HS-27A (cell line): Measurements from ENCODE around the gene NR4A1.

Experiments used
- DNase-seq: peaks from one replicate; pipeline ENCODE4 v3.0.0-alpha.2; 2012; ENCODE audit warnings: low read depth, missing footprints

NR4A1 gene

DNA sequence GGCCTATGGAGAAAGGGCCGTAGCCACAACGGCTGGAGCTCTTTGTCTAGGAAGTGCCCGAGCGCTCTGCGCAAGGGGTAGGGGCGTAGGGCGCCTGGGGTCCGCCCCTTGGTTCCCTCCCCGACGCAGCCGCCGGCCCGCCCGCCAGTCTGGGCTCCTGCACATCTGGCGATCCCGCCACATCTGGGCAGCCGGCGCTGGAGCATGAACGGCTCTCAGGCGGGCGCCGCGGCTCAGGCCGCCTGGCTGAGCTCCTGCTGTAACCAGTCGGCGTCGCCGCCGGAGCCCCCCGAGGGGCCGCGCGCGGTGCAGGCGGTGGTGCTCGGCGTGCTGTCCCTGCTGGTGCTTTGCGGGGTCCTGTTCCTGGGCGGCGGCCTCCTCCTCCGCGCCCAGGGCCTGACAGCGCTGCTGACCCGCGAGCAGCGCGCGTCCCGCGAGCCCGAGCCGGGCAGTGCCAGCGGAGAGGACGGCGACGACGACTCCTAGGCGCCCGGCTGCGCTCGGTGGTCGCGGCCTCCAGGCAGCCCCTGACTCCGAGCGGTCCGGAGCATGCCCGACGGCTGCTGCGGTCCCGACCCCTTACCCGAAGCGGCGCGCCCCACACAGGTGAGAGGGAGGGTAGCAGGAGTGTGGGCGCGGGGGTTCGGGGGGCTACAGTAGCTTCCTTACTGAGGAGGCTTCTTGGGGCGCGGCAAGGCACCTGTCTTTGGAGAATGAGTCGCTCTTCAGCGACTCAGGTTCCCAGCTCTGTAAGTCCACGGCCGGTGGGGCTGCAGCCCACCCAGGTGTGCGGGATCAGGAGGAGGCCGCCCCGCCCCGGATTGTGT, 28.5 kb downstream of the NR4A1 start, which contains the start of gene SMIM41:
Gene SMIM41, plus strand, starts transcription at position 129 of the 827 bp plus-strand sequence. Its CDS starts 76 bp downstream, at position 205.
- DNase-seq = no peak

DNA sequence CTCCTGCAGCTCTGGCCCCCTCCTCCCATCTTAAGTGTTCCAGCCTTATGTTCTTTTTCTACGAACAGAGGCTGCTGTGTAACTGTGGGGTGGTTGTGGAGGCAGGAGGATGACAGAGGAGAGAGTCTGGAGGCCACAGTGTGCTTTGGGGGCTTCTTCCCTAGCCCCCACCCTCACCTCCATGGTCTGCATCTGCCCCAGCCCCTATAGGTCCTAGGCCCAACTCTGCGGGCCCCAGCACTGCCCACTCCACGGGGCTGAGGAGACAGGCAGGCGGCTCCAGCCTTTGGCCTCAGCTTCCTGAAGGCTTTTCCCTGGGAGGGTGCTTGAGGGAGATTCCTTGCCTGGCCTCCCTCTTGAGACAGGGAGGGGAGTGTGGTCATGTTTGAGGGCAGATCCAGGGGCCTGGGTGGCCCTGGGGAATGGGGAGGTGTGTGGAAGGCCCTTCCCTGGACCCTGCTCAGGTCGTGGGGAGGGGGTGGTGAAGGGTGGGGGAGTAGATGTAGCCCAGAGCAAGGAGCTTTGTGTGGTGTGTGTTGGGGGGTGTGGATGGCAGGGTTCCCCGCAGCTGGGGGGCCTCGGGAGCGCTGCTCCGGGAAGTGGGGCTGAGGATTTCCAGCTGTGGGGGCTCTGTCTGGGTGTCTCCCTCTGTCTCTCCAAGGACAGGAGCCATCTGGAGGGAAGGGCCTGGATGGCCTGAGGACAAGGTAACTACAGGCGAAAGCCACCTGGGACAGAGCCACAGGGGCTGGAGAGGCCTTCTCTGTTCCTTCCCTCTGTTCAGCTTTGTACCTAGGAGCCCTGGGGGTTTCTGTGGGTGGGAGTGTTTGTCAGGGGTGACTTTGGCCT, 29.4 kb downstream of the NR4A1 start:
- no peak for DNase-seq

DNA sequence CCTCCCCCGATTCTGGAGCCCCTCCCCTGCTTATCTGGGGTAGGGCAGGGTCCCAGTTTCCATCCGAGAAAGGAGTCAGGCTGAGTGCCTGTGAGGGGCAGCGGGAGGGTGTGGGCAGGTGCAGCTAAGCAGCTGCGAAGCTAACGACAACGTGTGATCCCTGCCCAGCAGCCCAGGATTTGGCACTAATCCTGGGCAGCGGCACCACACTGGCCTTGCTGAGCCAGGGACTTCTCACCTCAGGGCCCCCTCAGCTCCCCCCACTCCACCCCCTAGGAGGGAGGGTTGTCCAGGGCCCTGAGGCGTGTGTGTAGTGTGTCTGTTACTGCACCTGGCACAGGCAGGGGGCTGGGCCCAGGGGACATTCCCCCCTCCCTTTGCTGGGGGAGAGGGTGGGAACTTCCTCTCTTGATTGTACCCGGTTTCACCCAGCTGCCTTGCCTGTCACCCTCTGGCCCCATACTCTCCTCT, 30.1 kb downstream of the NR4A1 start:
- DNase-seq = no peak

DNA sequence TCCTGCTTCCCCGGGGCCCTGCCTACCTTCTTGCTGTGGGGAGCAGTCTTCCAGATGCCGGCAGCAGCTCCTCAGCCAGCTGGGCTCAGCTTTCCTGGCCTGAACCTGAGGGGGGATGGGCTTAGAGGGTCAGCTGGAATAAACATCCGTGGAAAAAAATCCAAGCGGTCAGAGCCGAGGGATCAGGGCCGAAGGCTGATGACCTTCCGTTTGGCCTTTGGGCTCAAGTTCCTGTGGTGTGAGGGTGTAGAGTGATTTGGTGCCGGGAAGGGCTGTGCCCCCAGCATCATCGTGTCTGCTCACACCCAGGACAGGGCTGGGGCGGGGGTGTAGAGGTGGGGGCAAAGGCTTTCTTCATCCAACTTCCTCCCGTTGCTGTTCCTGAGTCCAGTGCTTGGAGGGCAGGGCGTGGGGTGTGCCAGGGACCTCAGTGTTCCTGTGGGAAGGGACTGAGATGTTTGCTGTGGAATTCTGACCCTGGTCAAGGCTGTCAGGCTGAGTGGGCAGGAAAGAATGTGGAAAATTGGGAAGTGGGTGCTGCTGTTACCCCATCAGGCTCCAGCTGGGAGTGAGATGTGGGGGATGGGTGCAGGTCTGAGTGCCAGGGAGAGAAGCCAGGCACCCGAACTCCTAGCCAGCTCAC, 30.9 kb downstream of the NR4A1 start:
- DNase-seq = no peak

DNA sequence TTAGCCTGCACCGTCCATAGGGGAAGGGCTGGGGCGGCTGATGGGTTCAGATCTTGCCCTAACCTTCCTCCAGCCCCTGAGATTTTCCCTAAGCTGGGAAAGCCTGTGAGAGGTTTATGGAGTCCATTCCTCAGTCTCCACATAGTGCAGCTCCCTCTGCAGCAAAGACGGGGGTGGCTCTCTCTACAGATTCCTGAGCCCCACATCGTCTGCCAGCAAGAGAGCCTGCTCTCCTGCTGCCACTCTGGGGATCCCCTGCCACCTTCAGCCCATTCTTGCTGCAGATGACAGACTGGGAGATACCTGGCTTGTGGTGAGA, 31.4 kb downstream of the NR4A1 start:
- no peak for DNase-seq

DNA sequence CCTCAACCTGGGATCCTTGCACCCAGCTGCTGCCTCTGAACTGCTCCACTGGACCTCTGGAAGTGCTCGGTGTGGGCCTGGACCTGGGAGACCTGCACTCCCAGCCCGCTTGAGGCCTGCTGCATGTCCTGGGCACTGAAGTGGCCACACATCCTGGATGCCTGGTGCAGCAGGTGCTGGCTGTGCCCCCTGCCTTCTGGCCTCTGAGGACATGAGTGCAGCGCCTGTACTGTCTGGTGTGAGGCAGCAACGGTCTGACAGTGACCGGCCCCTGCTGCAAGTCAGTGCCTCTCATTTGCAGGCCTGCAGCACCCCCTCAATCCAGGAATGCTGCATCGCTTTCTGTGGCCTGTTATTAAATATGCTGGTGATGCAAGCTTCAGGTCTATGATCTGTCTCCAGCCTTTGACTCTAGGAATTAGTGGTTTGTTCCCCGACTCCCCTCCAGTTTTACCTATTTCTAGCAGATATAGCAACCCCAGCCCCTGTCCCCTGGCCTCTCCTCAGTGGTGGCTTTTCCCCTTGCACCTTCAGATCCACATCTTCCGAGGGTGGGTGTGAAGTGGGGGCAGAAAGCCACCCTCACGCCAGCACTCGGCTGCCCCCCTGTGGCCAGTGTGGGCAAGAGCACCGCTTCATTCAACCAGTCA, 31.9 kb downstream of the NR4A1 start:
- DNase-seq = no peak

DNA sequence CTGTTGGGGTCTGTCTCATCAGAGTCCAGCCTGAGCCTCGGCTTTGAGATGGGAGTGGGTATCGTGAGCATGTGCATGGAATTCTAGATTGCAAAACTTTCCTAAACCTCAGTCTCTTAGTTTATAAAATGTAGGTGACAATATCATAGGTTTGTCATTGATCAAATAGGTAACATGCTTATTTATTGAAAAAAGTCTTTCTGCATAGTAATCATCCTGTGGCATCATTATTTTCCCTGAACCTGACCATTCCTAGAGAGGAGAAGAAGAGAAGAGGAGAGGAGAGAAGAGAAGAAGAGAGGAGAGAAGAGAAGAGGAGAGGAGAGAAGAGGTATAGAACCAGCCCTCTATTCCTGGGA, 32.4 kb downstream of the NR4A1 start:
- no peak for DNase-seq

DNA sequence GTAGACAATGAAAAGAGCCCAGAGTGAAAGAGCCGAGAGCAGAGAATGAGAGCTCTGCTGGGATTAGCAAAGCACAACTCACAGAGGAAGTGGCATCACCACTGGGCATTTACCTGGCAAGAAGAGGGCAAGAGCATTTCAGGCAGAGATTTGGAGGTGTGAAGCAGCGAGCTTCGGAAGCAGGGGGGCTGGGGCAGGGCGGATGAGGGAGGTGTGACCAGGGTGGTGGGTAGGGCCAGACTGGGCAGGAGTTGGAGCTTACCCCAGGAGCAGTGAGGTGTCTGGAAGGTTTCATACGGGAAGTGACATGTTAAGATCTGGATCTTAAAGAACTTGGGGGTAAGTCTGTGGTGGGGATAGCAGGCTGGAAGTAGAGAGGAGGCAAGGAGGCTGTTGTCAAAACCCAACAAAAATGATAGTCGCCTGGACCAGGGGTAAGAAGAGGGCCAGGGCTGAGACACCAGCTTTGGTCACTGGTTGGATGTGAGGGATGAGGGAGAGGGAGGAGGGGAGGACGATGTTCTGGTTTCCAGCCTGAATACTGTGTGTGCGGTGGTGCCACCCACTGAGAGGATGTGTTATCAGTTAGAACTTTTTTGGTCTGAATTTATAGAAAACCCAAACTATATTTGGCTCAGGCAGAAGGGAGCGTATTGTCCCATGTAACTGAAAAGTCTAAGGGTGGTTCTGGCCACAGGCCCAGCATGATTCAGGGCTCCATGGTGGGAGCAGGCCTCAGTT, 33.4 kb downstream of the NR4A1 start:
- DNase-seq = no peak

DNA sequence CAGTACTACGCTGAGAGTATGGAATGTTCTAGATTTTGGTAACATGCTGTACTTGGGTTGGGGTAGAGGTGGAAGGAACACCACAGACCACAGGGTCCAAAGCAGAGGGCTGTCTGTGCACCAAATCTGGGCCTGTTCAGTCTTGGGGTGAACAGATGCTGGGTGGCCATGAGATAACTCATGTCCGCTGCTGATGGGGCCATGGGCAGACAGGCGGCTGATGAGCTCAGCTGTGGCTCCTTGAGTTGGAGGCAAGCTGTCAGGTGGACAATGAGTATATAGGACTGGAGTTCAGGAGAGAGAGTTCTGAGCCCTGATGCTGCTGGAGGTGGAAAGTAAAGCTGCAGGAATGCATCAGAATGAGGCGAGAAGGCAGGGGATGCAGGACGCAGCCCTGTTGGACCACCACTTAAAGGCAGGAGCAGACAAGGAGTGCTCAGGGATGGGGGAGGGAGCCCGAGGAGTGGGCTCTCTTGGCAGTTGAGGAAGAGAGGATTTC, 34.5 kb downstream of the NR4A1 start:
- DNase-seq = no peak

DNA sequence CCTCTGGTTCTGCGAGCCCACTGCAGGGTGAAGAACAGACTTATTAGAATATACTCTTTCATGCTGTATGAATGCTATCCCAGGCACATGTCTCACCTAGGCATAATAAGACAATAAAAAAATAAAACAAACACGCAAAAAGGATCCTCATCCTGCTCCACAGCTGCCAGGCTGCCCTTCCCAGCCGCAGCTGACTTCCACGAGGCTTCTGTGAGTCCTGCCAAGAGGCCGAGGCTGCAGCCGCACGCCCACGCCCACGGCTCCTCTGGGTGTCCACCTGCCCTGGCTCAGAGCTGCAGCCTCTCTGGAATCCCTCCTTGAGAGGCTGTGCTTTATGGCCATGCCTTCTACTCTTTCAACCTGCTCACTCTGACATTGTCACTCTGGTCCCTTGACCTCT, 35.1 kb downstream of the NR4A1 start:
- DNase-seq = no peak

DNA sequence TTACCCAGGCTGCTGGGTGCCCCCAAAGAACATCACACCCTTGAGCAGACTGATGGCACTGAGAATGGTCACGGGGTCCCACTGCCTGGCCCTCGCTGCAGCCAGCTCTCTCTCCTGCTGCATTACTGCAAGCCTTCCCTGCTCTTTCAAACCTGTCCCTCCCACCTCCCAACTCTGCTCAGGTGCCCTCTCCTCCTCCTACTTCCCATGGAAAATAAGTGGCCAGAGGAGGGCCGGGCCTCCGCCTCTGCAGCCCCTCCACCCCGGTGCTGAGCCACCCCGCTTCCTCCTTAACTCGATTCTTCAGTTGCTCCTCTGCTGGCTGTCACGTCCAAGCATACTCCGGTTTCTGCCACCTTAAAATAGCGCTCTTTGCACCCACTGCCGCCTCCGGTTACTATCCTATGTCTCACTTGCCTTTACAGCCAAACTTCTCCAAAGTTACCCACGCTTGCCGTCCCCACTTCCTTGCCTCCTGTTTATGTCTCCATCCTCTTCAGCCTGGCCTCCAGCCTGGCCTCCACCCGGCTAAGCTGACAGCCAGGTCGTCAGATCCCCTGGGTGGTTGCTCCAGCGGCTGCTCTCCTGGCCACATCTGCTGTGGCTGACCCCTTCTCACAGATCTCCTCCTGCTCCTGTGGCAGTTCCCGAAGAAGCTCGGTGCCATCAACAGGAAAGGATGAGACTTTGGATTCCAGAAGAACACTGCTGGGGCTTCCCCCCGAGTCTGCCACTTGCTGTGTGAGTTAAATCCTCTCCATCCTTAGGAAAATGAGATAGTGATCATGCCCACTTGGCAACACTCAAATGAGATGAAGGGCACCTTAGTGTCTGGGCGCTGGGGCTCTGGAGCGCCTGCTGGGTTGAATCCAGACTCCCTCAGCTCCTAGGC, 35.9 kb downstream of the NR4A1 start:
- no peak for DNase-seq

DNA sequence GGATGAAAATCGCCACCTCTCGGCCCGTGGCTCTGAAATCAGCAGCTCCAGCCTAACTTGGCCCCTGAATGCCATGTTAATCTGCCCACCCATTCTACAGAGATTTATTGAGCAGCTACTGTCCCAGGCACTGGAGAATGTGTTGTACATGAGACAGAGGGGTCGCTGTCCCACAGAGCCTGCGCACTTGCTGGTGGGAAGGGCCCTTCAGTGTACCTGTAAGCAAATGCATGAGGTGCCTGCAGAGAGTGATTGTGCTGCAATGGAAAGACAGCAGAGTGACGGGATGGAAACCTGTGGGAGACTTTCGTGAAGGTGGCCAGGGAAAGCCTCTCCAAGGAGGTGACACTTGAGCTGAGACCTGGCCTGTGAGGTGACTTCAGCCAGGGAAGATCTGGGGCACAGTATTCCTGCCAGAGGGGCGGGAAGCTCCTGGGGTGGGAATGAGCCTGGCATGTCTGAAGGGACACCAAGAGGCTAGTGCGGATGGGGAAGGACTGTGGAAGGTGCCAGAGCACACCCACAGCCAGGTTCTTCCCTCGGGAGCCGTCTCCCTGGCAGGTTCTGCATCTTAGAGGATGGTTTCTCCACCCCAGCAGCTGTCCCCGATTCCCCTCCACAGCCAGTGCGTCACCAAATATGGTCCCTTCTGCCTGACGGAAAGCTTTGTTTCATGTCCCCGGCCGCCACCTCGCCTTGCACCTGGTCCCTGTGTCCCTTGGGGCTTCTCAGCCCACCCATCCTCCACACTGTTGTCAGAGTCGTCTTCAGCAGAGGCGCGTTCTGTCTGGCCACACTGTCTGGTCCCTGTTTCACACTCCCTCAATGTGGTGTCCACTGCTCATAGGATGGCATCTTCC, 36.9 kb downstream of the NR4A1 start:
- DNase-seq = no peak

DNA sequence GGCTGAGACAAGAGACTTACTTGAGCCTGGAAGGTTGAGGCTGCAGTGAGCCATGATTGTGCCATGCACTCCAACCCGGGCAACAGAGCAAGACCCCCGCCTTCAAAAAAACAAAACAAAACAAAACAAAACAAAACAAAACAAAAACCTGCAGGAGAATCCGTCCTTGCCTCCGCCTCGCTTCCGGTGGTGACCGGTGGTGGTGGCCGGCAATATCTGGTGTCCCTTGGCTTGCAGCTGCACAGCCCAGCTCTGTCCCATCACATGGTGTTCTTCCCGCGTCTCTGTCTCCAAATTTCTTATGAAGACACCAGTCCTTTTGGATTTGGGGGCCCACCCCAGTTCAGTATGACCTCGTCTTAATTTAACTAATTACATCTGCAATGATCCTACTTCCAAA, 38.2 kb downstream of the NR4A1 start:
- DNase-seq = no peak

DNA sequence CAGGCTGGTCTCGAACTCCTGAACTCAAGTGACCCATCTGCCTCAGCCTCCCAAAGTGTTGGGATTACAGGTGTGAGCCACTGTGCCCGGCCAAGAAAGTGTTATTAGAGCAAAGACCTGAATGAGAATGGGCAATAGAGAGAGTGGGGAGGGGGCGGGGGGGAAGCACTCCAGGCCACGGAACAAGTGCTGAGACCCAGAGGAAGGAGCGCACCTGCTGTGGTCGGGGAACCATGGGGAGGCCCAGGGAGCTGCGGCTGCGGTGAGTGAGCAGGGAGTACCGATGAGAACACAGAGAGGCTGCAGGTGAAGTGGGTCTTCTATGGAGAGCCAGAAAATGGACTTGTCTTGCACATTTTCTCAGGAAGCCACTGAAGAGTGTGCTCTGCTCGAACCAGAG, 39.0 kb downstream of the NR4A1 start:
- no peak for DNase-seq

DNA sequence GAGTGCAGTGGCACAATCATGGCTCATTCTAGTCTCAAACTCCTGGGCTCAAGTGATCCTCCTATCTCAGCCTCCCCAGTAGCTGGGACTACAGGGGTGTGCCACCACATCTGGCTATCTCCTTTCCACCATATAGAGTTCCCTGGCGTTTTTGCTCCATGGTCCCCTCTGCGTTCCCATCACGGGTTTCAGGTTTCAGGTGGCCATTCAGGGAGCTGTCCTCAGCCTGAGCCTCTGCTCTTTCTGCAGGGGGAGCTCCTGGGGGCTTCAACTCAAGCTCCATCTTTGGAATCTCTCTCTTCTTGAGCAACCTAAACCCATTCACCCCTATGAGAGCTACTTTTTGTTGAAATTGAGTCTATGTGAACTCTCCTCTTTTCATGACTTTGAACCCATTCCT, 39.8 kb downstream of the NR4A1 start:
- no peak for DNase-seq

DNA sequence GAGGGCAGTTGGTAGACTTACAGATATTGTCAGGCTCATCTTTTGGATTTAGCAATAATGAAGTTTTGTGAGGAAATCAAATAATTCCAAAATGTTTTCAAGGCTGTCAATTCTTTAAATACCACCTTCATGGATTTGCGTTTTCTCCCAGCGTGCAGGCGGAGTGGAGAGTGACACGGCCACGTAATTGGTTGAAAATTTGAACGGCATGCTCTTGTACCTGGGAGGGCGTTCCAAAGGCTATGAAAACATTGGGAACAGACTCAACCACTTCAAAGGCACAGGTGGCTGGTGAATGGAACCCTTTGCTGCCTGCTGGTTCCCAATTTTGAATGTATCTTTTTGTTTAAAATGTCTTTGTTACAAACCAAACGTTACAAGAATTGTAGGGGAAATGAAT, 40.6 kb downstream of the NR4A1 start:
- no peak for DNase-seq

DNA sequence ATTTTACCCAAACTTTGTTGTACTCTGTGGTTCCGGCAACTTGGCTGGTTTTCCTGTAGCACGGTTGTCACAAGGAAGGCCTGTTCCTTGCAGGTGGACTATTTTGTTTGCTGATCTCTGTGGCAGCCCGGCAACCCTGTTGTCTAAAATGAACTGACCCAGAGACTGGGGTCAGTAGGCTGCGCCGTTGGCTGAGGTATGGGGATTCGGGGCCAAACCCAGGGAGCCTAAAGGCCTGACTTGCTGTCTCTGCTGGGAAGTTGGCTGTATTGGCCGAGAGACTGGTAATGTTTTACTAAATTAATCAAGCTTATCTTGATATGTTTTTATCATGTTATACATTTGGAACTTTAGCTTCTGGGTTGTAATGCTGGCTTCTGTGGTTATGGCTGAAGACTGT, 42.1 kb downstream of the NR4A1 start:
- no peak for DNase-seq

DNA sequence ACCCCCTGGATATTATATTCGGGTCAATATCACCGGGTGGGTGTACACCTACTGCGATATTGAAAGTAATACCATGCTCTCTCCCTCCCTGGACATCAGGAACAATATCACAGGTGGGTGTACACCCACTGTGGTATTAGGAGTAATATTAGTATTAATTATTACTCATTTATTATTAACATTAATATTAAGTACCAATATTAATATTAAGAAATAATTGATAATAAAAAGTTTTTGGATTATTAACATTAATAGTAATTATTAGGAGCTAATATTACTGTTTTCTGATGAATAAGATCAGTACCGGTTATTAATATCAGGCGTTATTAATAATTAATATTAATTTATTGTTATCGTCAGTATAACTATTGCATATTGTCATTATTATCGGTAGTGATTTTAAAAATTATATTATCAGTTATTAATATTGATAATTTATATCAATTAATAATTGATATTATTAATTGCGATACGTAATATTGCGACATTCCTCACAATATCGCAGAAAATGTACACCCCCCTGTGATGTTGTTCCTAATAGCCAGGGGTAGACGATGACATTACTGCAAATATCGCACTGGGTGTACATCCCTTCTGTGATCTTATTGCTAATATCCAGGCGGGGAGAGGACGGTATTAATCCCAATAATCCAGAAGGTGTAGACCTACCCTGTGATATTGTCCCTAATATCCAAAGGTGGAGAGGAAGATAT, 45.2 kb downstream of the NR4A1 start:
- no peak for DNase-seq
